WERI-Rb-1 (cell line): ENCODE measurements around the gene CAPG.

Experiments used
- DNase-seq: peaks from one replicate; pipeline ENCODE4 v3.0.0-alpha.2; 2020
- H3K27ac ChIP-seq: fragments of 250-450 bp; sonication (Bioruptor Pico); 2 replicates; pipeline ENCODE4 v1.5.1; 2020; ENCODE audit warnings: mild to moderate bottlenecking, moderate library complexity
- H3K27me3 ChIP-seq: fragments of 250-450 bp; sonication (Bioruptor Pico); 2 replicates; pipeline ENCODE4 v1.5.1; 2021; ENCODE audit warnings: mild to moderate bottlenecking, low read depth, moderate library complexity; ENCODE audit not compliant: insufficient read depth, severe bottlenecking
- H3K36me3 ChIP-seq: fragments of 250-450 bp; sonication (Bioruptor Pico); 2 replicates; pipeline ENCODE4 v1.5.1; 2020; ENCODE audit warnings: mild to moderate bottlenecking, moderate library complexity
- H3K4me3 ChIP-seq: 2 replicates; pipeline ENCODE4 v1.5.1; 2011; ENCODE audit warnings: low read depth, mild to moderate bottlenecking, control low read depth, low read length
- H3K9me3 ChIP-seq: fragments of 250-450 bp; sonication (Bioruptor Pico); 2 replicates; pipeline ENCODE4 v1.5.1; 2021; ENCODE audit warnings: mild to moderate bottlenecking, moderate library complexity; ENCODE audit not compliant: severe bottlenecking
- CTCF ChIP-seq: IDR thresholded peaks from 2 replicates; pipeline ENCODE4 v1.5.1; 2011; ENCODE audit warnings: low read depth, mild to moderate bottlenecking, control low read depth, inconsistent platforms, low read length

CAPG gene

GRCh38 chr2:85401464-85401805 is 8.7 kb downstream of the CAPG start:
- H3K9me3 ChIP-seq, result peaks cover 4% of the 10 kb centered on the region
- TF ChIP-seq CTCF, result no peak
- no peak overlapping the region for H3K4me3 ChIP-seq
- no peak for DNase-seq
- H3K27ac ChIP-seq, result no peak overlapping the region
- no peaks in the 10 kb centered on the region for H3K27me3 ChIP-seq
- H3K36me3 ChIP-seq, result no peaks in the 10 kb centered on the region

- H3K4me3 ChIP-seq, result no peak overlapping the region
- no peak for TF ChIP-seq CTCF
- H3K9me3 ChIP-seq, result peaks cover 4% of the 10 kb centered on the region
- H3K36me3 ChIP-seq, result no peaks in the 10 kb centered on the region
- no peak for DNase-seq
- no peaks in the 10 kb centered on the region for H3K27me3 ChIP-seq
- no peak overlapping the region for H3K27ac ChIP-seq
Measured at GRCh38 chr2:85400541-85401463, 9.4 kb downstream of the CAPG start.

- TF ChIP-seq CTCF, result no peak
- DNase-seq, result no peak
- H3K27ac ChIP-seq, result no peak overlapping the region
- H3K4me3 ChIP-seq, result no peak overlapping the region
- peaks cover 4% of the 10 kb centered on the region for H3K9me3 ChIP-seq
- H3K36me3 ChIP-seq, result no peaks in the 10 kb centered on the region
- H3K27me3 ChIP-seq, result no peaks in the 10 kb centered on the region
Measured at GRCh38 chr2:85400023-85400422, 10.1 kb downstream of the CAPG start.

- H3K36me3 ChIP-seq, result no peaks in the 10 kb centered on the region
- TF ChIP-seq CTCF, result no peak
Measured at GRCh38 chr2:85399183-85399455, 11.0 kb downstream of the CAPG start.

GRCh38 chr2:85398426-85399182 is 11.6 kb downstream of the CAPG start:
- no peaks in the 10 kb centered on the region for H3K36me3 ChIP-seq
- DNase-seq, result no peak

More at GRCh38 chr2:85399183-85399455, 11.0 kb downstream of the CAPG start:
- Histone ChIP-seq H3K27me3 (no peaks in the 10 kb centered on the region), H3K9me3 (peaks cover 4% of the 10 kb centered on the region), H3K4me3 (no peak overlapping the region), H3K27ac (no peak overlapping the region)
- no peak for DNase-seq

More at GRCh38 chr2:85398426-85399182, 11.6 kb downstream of the CAPG start:
- no peak overlapping the region for H3K27ac ChIP-seq
- no peak for TF ChIP-seq CTCF
- no peak overlapping the region for H3K4me3 ChIP-seq
- no peaks in the 10 kb centered on the region for H3K27me3 ChIP-seq
- peaks cover 4% of the 10 kb centered on the region for H3K9me3 ChIP-seq
